Stimulated activated CD4-positive, alpha-beta T cell treated with anti-CD3 and anti-CD28 coated beads, Interleukin-2, amount 100 ng/mL, for 24 hours (primary cell): Measurements from ENCODE around the gene CCDC12.

ENCODE experiments used
- DNase-seq, 2 donors: peaks; one replicate each; pipeline ENCODE4 v3.0.0-alpha.2; 2020

The CCDC12 gene

GRCh38 chr3:46995901-46996562 is 19.5 kb upstream of the CCDC12 start:
- no peak for DNase-seq

- no peak for DNase-seq
Measured at GRCh38 chr3:46994801-46995731, 18.5 kb upstream of the CCDC12 start.

GRCh38 chr3:46993986-46994385 is 17.4 kb upstream of the CCDC12 start:
- DNase-seq = no peak

- DNase-seq = no peak
Measured at GRCh38 chr3:46993292-46993691, 16.7 kb upstream of the CCDC12 start.

- no peak for DNase-seq
Measured at GRCh38 chr3:46992231-46992630, 15.7 kb upstream of the CCDC12 start.

- DNase-seq = no peak
Measured at GRCh38 chr3:46991406-46992165, 15.0 kb upstream of the CCDC12 start.

GRCh38 chr3:46990573-46991374 is 14.2 kb upstream of the CCDC12 start:
- no peak for DNase-seq

- DNase-seq = no peak
Measured at GRCh38 chr3:46989146-46989810, 12.7 kb upstream of the CCDC12 start.

- DNase-seq = no peak
Measured at GRCh38 chr3:46988616-46989015, 12.1 kb upstream of the CCDC12 start.

GRCh38 chr3:46987743-46988401 is 11.3 kb upstream of the CCDC12 start:
- DNase-seq = peak; percentile 85 to 88

- DNase-seq = peak in 1 of 2 donors; percentile 41
Measured at GRCh38 chr3:46987319-46987742, 10.8 kb upstream of the CCDC12 start.

GRCh38 chr3:46986782-46987310 is 10.3 kb upstream of the CCDC12 start:
- no peak for DNase-seq

- DNase-seq = no peak
Measured at GRCh38 chr3:46986055-46986730, 9.6 kb upstream of the CCDC12 start.

- no peak for DNase-seq
Measured at GRCh38 chr3:46985588-46985987, 9.0 kb upstream of the CCDC12 start.

GRCh38 chr3:46984591-46985459 is 8.3 kb upstream of the CCDC12 start:
- DNase-seq = no peak

- DNase-seq = no peak
Measured at GRCh38 chr3:46982546-46982945, 6.0 kb upstream of the CCDC12 start.

GRCh38 chr3:46981932-46982471 is 5.5 kb upstream of the CCDC12 start:
- DNase-seq = no peak

GRCh38 chr3:46979958-46980497 is 3.5 kb upstream of the CCDC12 start:
- DNase-seq = peak; percentile 39
